ENCODE data around the gene IGF2BP3.

The IGF2BP3 gene

DNA sequence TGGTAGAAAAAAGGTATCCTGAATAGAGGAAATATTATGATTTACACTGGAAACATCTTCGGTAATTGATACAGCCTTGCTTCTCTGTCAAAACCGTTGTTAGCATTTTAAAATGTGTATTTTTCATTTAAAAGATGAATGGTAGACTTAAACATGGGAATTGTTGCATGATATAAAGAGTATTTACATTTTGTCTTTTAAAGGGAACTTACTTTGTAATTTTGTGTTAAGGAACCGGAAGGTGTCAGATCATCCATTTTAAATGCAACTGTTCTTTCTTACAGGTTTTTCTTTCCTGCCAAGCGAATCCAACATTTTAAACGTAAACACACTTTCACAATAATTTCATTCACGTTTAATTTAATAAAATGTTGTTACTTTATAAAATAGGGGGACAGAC, 1.8 kb upstream of the IGF2BP3 start:
- DNase-seq (ENCODE audit: low read depth in 2 of 2), result no peak
- TF ChIP-seq, protein P1, sequence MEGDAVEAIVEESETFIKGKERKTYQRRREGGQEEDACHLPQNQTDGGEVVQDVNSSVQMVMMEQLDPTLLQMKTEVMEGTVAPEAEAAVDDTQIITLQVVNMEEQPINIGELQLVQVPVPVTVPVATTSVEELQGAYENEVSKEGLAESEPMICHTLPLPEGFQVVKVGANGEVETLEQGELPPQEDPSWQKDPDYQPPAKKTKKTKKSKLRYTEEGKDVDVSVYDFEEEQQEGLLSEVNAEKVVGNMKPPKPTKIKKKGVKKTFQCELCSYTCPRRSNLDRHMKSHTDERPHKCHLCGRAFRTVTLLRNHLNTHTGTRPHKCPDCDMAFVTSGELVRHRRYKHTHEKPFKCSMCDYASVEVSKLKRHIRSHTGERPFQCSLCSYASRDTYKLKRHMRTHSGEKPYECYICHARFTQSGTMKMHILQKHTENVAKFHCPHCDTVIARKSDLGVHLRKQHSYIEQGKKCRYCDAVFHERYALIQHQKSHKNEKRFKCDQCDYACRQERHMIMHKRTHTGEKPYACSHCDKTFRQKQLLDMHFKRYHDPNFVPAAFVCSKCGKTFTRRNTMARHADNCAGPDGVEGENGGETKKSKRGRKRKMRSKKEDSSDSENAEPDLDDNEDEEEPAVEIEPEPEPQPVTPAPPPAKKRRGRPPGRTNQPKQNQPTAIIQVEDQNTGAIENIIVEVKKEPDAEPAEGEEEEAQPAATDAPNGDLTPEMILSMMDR (IDR thresholded peaks at IDR 0.05; ENCODE audit: low read depth, low read length), result no peak
- H3K4me3 ChIP-seq (replicated peaks in 1 of 2; ENCODE audit: low read depth in 2 of 2, low read length in 2 of 2), result peak overlapping the region in 1 of 2 donors; percentile 91

DNA sequence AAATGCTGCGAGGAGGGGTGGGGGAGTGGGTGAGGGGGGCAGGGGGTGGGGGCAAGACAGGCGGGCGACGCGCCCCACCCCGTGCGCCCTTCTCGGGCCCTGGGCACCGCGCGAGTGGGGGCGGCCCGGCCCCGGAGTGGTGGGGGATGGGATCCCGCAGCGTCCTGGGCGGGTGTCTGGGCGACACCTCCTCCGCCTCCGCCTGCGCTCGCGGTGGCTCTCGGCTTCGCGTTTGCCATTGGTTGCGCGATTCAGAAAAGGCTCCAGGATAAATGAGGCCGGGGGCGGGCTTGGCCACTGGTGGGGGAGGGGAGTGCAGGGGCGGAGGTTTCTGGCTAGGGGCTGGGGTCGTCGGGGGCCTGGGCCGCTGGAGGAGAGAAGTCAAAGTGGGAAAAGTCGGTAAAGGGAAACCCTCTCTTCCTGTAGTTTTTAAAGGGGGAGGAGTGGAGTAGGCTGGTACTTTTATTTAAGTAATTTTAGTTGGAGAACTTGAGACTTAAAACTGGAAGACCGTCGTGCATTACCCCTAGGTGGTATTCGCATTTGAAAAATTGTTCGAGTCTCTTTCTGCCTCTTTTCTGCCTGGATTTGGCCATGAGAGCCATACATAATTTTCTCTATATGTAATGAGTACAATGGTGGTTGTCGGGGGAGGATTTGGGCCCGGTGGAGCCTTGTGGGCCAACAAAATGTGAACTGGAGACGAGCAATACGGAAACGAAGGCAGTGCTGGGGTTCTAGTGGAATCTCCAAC, 992 bp upstream of the IGF2BP3 start:
- TF ChIP-seq, protein P1 (IDR thresholded peaks at IDR 0.05; ENCODE audit: low read depth, low read length), result no peak
- H3K4me3 ChIP-seq (replicated peaks in 1 of 2; ENCODE audit: low read depth in 2 of 2, low read length in 2 of 2), result peak overlapping the region; percentile 82 to 91
- DNase-seq (ENCODE audit: low read depth in 2 of 2), result peak; percentile 58 to 81

GRCh38 chr7:23469961-23470250, 385 bp downstream of the IGF2BP3 start:
- peak in 1 of 2 donors; percentile 33 for DNase-seq (ENCODE audit: low read depth in 2 of 2)
- H3K4me3 ChIP-seq (replicated peaks in 1 of 2; ENCODE audit: low read depth in 2 of 2, low read length in 2 of 2), result peak overlapping the region; percentile 82 to 91
- TF ChIP-seq, protein P1 (IDR thresholded peaks at IDR 0.05; ENCODE audit: low read depth, low read length), result no peak

GRCh38 chr7:23469150-23469960, 936 bp downstream of the IGF2BP3 start:
- peak in 1 of 2 donors; percentile 16 for DNase-seq (ENCODE audit: low read depth in 2 of 2)
- TF ChIP-seq, protein P1 (IDR thresholded peaks at IDR 0.05; ENCODE audit: low read depth, low read length), result no peak
- peak overlapping the region; percentile 82 to 91 for H3K4me3 ChIP-seq (replicated peaks in 1 of 2; ENCODE audit: low read depth in 2 of 2, low read length in 2 of 2)

GRCh38 chr7:23468526-23469149, 1.7 kb downstream of the IGF2BP3 start:
- TF ChIP-seq, protein P1 (IDR thresholded peaks at IDR 0.05; ENCODE audit: low read depth, low read length), result no peak
- peak overlapping the region; percentile 82 to 91 for H3K4me3 ChIP-seq (replicated peaks in 1 of 2; ENCODE audit: low read depth in 2 of 2, low read length in 2 of 2)
- peak in 1 of 2 donors; percentile 14 for DNase-seq (ENCODE audit: low read depth in 2 of 2)

DNA sequence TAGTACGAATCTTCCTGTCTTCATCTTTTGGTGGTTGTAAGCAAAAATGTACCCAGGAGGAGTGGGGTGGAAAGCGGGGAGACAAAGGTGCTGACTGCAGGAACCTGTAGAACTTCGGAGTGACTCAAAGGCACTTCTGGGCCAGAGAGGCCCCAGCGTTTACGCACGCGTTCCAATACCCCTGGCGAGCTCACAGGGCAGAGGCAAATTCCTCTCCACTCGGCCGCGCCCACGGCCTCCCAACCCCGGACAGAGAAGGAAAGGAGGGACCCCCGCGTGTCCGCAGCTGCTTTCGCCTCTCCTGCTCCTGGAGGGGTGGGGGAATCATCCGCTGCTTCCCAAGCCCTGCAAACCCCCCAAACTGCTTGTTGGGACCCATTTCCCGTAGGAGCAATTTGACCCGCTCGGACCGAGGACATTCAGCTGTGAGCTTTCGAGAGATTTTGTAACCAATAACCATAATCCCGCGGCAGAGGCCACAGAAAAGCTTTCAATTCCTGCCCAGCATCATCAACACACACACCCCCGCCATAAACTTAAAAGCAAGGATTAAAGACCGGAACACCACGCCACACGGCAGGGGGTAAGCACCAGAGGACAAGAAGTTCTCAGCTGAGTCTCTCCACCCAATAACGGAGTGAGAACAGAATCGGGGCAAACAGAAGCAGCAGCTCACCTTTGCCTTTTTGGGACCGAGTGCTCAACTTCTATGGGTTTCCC, 2.3 kb downstream of the IGF2BP3 start:
- TF ChIP-seq, protein P1 (IDR thresholded peaks at IDR 0.05; ENCODE audit: low read depth, low read length), result no peak
- peak overlapping the region; percentile 82 to 91 for H3K4me3 ChIP-seq (replicated peaks in 1 of 2; ENCODE audit: low read depth in 2 of 2, low read length in 2 of 2)
- peak; percentile 71 to 74 for DNase-seq (ENCODE audit: low read depth in 2 of 2)
